Stimulated activated CD8-positive, alpha-beta memory T cell treated with anti-CD3 and anti-CD28 coated beads, Interleukin-7, amount 100 ng/mL, for 24 hours (primary cell): Measurements from ENCODE around the gene TDO2.

Experiments
- DNase-seq: peaks from one replicate; pipeline ENCODE4 v3.0.0-alpha.2; 2020; ENCODE audit warnings: low read depth

Gene TDO2

DNA sequence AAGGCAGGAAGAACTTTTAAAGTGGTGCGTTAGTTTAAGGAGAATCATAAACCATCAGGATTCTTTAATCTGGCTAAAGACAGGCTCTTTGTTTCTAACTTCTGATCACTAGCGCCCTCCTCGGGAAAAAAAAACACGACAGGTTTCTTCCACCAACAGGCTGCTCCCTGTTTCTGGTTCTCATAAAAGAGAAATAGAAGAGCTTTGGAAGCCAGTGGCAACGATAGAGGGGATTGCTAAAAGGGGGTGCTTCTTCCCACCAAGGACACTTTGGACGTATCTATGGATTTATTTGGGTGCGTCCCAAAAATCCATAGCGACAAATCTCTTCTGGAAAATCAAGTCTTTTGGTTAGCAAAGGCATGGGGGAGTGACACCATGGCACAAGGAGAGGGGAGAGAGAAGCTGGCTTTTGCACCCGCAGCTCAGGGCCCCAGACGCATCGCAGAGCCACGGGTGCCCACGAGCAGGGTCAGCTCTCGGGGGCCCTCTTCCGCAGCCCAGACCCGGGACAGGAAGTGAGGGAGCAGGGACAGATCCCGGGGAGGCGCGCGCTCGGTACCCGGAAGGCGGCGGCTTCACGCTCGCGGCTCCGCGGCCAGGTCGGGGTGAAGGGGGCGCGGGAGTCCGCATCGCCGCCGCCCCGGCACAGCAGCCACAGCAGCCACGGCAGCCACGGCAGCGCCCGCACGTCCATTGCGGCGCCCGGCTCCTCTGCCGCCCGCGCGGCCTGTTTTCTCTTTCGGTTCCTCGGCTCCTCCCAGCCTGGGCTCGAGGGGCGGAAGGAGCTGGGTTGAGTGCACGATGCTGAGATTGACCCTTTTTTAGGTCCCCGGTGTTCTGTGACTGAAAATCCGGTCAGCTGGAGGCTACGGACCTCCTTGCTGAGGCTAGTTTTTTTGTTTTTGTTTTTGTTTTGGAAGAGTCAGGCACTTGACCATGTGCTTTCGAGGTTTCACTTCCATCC, 49.9 kb downstream of the TDO2 start, which contains the start of gene CTSO:
Gene CTSO, minus strand, starts transcription at position 716 of the 967 bp plus-strand sequence. Its CDS starts 19 bp downstream, at position 697.
- peak; percentile 43 for DNase-seq

DNA sequence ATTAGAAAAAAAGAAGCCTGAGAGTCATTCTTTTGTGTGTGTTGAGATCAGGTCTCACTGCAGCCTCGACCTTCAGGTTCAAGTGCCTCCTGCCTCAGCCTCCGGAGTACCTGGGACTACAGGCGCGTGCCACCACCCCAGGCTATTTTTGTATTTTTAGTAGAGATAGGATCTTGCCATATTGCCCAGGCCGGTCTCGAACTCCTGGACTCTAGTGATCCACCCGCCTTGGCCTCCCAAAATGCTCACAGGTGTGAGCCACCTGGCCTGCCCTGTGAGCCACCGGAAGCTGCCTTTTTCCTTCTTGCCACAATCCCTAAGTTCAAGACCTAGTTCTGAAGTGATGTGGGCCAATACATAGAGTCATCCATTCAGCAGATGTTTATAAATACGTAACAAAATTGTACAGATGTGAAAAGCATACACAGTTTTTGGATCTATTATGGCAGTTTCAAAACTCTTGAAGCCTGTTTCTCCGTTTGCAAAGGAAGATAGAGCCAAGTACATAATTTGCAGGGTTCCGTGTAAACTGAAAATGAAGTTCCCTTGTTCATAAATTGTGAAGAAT, 50.7 kb downstream of the TDO2 start:
- no peak for DNase-seq

DNA sequence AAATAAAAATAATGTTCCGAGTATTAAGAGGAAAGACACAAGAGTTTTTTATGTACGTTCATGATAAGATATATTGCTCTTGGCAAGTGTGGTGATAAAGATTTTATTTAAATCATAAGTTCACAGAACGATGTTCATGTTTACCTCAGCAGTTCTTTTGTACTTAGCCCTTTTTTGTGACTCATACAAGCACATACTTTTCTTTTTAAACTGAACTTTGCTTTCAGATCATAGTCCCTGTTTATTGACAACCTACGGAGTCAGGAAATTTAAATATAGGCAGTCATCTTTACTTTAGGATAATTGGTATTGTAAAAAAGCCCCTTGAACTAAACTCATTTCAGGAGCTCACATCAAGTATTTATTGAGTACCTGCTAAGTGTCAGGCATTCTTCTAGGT, 51.4 kb downstream of the TDO2 start:
- DNase-seq = no peak

DNA sequence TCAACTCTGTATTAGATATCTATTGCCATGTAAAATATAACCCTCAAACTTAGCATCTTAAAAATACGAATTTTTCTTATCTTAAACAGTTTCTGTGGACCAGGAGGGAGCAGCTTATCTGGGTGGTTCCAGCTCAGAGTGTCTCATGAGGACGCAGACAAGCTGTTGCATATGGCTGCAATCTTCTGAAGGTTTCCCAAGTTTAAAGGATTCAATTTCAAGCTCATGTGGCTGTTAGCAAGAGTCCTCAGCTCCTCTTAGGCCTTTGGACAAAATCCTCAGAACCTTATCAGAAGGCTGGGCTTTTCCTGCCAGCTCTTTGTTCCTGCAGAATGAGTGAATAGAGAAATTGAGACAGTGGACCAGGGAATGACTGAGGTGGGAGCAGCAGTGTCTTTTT, 53.0 kb downstream of the TDO2 start:
- no peak for DNase-seq

DNA sequence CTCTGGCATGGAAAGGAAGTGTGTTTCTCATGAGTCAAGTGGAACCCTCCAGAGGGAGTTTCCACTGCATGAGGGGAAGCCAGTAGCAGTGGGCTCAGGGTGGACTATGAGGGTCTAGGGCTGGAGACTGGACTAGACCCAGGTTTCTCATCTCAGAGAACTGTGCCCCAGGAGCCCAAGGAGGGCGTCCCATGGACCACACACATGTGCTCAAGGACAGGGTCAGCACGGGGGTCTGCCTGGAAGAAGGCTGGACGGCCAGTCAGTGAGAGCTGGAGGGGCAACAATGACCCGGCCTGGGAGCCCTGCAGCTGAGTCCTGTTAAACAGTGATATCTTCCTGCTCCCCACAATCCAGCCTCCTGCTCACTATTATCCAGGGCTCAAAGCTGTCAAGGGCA, 55.9 kb downstream of the TDO2 start:
- DNase-seq = no peak

DNA sequence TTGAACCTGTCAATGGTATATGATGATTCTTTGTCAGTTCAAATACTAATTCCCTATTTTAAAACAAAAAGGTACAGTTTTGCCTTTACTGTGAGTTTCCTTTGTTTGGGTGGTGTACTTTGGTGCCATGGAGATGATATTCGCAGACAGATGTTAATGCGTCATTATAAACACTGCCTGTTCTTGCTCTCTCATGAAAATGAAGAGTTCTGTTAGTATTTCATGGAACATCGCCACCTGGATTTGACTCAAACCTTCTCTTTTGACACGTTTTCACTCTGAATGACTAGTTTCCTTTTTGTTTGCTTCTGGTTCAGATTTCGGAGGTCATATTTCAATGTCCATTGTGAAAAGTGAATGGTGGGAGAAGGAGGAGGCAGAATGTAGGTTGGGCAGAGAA, 57.0 kb downstream of the TDO2 start:
- no peak for DNase-seq

DNA sequence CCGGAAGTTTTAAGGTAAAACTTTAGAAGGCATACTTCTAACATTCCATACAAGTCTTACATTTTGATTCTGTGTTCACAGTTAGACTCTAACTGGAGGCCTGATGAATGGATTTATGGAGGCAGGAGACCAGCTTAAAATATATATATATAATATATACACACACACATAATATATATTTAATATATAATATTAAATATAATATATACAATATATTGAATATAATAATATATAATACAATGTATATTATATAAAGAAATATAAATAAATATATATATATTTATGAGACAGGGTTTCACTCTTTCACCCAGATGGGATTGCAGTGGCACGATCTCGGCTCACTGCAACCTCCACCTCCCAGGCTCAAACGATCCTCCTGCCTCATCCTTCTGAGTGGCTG, 58.1 kb downstream of the TDO2 start:
- DNase-seq = no peak

DNA sequence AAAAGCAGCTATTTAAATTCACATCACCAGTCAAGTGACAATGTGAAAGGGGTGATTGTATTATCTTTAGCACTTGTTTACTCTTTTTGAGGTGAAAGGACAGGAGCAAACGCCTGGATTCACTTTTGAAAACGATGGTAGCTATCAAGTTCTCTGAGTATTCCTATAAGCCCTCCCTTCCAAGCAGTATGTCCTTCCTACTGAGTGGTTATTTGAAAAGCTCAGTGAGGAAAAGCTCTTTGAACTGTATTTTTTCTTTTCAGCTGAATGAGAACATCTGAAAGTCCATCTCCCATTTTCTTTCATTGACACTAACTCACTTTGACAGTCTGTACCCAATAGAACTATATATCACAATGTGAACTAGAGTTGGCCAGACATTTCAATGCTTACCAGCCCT, 59.3 kb downstream of the TDO2 start:
- DNase-seq = no peak

DNA sequence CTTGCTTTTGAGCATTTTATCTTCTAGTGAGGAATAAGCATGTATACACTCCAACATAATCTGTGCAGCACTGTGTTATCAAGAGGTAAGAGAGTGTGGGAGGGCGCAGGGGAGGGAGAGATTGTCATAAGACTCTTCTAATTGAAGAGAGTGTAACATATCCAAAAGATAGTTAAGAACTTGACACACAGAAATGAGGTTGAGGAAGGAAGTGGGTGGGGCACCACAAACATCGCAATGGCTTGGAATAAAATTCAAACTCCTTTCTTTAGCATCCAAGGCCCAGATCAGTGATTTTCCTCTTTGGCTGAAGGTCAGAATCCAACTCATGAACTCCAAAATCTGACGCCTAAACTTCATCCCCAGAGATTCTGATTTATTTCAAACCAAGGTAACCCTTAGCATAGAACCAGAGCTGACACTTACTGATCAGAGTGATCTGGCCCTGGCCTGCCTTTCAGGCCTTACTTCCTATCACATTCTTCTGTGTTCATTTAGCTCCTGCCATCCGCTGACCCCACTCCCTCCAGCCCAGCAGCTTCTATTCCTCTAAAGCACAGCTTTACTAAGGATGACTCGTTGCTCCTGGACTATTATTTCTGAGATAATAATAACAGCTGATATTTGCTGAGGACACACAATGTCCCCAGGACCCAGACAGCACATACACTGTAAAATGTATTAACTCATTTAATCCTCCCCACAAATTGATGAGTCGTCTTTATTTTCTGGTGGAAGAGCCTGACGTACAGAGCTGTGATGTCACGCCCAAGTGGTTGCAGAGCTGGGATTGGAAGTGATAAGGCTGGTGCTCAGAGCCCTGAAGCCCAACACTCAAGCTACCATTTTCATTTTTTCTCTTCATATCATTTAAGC, 60.8 kb downstream of the TDO2 start:
- DNase-seq = no peak

DNA sequence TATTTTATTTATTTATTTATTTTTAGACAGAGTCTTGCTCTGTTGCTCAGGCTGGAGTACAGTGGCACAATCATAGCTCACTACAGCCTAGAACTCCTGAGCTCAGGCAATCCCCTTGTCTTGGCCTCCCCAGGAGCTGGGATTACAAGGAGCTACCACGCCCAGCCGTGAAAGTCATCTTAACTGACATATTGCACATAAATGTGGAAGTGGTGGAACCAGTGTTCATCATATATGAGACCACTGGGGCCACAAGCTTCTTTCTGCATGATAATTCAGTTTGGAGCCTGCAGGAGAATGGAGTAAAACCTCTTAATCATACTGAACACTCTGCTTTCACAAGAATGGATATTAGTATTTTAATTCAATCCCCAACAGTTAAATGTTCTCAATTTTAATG, 62.7 kb downstream of the TDO2 start:
- no peak for DNase-seq

DNA sequence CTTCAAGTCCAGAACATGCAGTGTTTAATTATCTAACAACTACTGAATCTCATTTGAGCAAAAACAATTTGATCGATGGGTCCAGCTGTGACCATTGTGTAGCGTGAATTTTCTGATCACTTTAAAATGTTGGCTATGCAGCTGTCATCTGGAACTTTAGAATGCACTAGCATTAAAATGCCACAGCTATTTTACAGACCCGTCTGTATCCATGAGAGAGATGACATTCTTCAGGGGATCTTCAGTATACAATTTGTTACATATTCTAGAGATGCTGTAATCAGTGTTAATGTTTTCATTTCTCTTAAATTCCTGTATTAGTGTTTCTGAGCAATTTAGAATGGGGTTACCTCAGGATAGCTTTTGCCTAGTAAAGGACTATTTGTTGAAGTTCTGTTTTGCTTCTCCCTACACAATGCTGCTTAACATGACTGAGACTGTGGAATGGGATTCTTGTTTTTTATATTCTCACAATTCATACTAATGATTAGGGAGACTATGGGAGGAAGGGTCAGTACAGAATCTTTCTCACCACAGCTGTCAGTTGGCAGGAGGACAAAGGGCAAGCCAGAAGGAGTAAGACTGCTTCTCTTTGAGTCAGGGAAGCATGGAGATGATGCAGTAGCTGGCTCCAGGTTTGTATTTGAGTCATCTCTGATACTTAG, 63.4 kb downstream of the TDO2 start:
- DNase-seq = no peak
